Stimulated activated CD4-positive, alpha-beta T cell treated with anti-CD3 and anti-CD28 coated beads, Interleukin-1b, Interleukin-23, amount 100 ng/mL, for 4 hours (primary cell): ENCODE data around the gene UBE2Z.

Source experiments
- DNase-seq, 2 donors: peaks; one replicate each; pipeline ENCODE4 v3.0.0-alpha.2; 2020; ENCODE audit warnings: low read depth in 2 of 2

Gene UBE2Z

DNA sequence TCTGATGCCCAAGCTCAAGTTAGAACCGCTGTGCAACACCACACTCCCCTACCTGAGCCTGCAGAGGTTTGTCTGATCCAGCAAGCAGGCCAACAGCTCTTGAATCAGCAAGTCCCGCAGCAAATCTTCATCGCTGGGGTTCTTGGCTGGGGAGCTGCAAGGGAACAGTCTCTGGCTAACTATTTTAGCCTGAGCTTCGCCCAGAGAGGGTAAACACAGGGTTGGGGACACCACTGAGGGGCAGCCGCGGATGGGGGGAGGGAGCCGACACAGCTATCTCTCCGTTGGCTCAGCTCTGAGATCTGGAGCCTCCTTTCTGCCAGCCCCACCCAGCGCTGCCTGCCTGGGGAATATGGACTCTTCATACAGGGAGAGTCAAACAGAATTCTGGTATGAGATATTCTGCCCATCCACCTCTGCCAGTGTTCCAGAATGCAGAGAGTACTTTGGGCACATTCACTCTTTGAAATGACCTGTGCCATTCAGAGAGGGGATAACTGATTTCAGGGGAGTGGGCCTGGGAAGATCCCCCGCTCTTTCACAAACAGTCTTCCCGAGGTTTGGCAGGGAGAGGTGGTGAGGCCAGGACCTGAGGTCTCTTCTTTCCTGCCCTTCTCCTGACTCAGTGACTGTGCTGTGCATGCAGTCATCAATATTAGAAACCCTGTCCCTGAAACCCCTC is 52.8 kb downstream of the UBE2Z start:
- DNase-seq, result no peak

DNA sequence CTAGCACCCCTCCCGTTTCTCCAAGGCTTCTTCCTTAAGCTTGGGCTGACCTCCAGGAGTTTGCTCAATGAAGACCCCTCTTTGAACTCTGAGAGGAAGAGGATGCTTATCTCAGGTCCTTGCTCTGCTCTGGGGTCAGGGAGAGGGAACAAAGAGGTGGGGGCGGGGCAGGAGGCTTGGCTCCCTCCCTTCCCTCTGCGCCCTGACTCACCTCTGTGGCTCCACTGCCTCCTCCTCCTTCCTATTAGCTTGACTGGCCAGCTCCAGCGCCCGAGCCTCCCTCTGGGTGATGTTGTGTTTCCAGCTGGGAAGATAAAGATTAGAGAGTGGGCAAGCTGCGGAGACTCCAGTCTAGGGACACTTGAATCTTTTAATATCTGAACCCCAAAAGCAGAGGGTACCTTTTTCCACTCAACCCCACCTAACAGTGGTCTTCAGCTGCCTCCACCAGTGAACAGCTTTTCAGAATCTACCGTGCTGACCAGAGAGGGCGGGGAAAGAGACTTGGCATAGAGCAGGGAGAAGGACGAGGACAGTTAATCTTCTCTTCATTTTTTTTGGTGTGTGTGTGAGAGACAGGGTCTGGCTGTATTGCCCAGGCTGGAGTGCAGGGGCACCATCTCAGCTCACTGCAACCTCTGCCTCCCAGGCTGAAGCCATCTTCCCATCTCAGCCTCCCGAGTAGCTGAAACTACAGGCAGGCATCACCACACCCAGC is 53.5 kb downstream of the UBE2Z start:
- no peak for DNase-seq

DNA sequence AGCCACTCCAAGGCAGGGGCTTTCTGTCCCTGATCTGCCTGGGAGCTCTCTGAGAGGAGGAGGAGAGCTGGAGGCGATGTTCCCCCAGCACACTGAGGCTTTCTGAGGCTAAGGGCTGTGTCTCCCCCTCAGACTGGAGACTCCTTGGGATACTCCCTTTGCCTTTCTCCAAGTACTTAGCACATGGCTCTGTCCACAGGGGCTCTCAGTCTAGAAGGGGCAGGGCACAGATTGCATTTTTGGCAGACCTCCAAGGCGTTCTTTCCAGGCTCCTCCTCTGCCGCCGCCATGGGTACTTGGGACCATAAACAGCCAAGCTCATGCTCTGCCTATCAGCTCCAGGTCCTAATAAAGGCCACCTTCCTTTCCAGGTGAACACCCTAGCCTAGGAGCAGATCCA is 62.0 kb downstream of the UBE2Z start:
- DNase-seq, result no peak

DNA sequence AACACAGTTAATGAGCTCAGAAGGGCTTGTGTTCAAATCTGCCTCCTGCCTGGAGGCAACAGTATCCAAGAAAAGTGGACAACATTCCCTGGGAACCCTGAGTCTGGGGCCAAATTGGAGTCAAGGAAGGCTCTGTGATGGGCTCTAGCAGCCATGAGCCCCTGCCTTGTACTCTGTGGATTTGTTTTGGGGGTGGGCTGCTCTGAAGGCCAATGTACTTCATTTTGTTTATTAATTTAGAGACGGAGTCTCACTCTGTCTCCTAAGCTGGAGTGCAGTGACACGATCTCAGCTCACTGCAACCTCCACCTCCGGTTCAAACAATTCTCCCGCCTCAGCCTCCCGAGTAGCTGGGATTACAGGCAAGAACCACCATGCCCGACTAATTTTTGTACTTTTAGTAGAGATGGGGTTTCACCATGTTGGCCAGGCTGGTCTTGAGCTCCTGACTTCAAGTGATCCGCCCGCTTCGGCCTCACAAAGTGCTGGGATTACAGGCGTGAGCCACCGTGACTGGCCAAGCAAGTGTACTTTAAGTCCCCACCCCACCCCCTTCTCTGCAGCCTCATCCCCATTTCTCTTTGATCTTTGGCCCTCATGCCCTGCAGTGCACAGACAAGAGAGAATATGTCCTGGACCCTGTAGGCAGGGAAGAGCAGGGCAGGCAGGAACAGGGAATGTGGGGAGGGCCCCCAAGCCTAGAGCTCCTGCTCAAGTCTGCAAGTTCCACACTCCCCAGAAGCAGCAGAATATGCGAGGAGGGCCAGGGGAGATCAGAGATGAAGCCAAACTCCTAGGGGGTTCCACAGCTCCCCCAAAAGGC is 62.9 kb downstream of the UBE2Z start:
- DNase-seq, result no peak

GRCh38 chr17:48972749-48973097 is 64.5 kb downstream of the UBE2Z start:
- DNase-seq, result no peak

- DNase-seq, result no peak
These were observed 65.6 kb downstream of the UBE2Z start for GRCh38 chr17:48973806-48974205.
